MCF 10A (cell line): ENCODE data around the gene SEPTIN1. TPM values are rescaled to one million over a fixed set of nuclear protein-coding genes. Genes with fewer than 3 reads are reported as not detected.

Source experiments
- BruUV-seq: library from RNA; stranded (reverse); fragments of 400-500 nt; replicated peaks from 2 replicates; lab custom pipeline; 2021; lab: Mats Ljungman, UMichigan
- CTCF ChIA-PET: fragments of 300-600 bp; sonication (Branson Sonifier 250); formaldehyde crosslinking; extraction: SDS; loops from one replicate; lab custom pipeline; 2021; ENCODE audit warnings: antibody characterized with exemption, inconsistent platforms; lab: Yijun Ruan, JAX
- POLR2A ChIA-PET: fragments of 300-600, 350-650 bp; sonication (Branson Sonifier 250); formaldehyde crosslinking; extraction: SDS; loops from one replicate; lab custom pipeline; 2020; ENCODE audit warnings: antibody characterized with exemption, inconsistent platforms; lab: Yijun Ruan, JAX
- DNase-seq: peaks from one replicate; pipeline ENCODE4 v3.0.0-alpha.2; 2018; ENCODE audit not compliant: unreplicated experiment
- H3K27ac Mint-ChIP-seq: one replicate; pipeline ENCODE4 v1.8.0; 2022; ENCODE audit warnings: mild to moderate bottlenecking, low read depth, mixed read lengths; ENCODE audit not compliant: unreplicated experiment
- H3K27me3 Mint-ChIP-seq: one replicate; pipeline ENCODE4 v1.8.0; 2022; ENCODE audit warnings: mixed read lengths; ENCODE audit not compliant: insufficient read depth, unreplicated experiment
- H3K36me3 Mint-ChIP-seq: one replicate; pipeline ENCODE4 v1.8.0; 2022; ENCODE audit warnings: mild to moderate bottlenecking, moderate library complexity, mixed read lengths; ENCODE audit not compliant: insufficient read depth, unreplicated experiment
- H3K4me1 Mint-ChIP-seq: one replicate; pipeline ENCODE4 v1.8.0; 2022; ENCODE audit warnings: mixed read lengths; ENCODE audit not compliant: insufficient read depth, unreplicated experiment
- H3K4me3 Mint-ChIP-seq: one replicate; pipeline ENCODE4 v1.8.0; 2022; ENCODE audit warnings: mild to moderate bottlenecking, moderate library complexity, mixed read lengths; ENCODE audit not compliant: unreplicated experiment
- H3K9me3 Mint-ChIP-seq: one replicate; pipeline ENCODE4 v1.8.0; 2022; ENCODE audit warnings: mixed read lengths; ENCODE audit not compliant: unreplicated experiment
- CTCF ChIP-seq: fragments of 200-600 bp; IDR thresholded peaks from one replicate; pipeline ENCODE4 v1.8.0; 2022; ENCODE audit warnings: antibody characterized with exemption, mild to moderate bottlenecking; ENCODE audit not compliant: unreplicated experiment
- intact Hi-C: fragments of 100-400 bp; cut with micrococcal nuclease; formaldehyde crosslinking; loops from 2 replicates; pipeline ENCODE4 v1.14.1; 2022
- total RNA-seq: library from RNA; stranded (reverse); gene quantifications from 2 replicates; pipeline ENCODE4 v1.2.3, GENCODE V29; 2022

Gene SEPTIN1
- total RNA-seq, 1 experiment from 2014 or later = 1.7 TPM

- POLR2A ChIA-PET = interaction anchor here (0.6 to 1.4 kb wide), 4 partner anchors 16 to 244 kb away, joined by 3 to 5 read pairs (median 3); partner anchors contain the start of genes FBRS and ZNF785
- Mint-ChIP-seq H3K27ac (no peak overlapping the region), H3K27me3 (no peaks in the 10 kb centered on the region), H3K9me3 (no peaks in the 10 kb centered on the region), H3K36me3 (peaks cover 46% of the 10 kb centered on the region), H3K4me3 (no peak overlapping the region), H3K4me1 (peaks cover 17% of the 10 kb centered on the region)
- intact Hi-C loops = no loop called here
- no TSS peak for BruUV-seq
- TF ChIP-seq CTCF = no peak
- CTCF ChIA-PET = interaction anchor here (0.6 kb wide), 1 partner anchor 623 kb away, joined by 6 read pairs; no protein-coding TSS in a partner anchor
- no peak for DNase-seq
Measured at GRCh38 chr16:30414159-30414558, 31.8 kb upstream of the SEPTIN1 start.

GRCh38 chr16:30413112-30413806, 30.9 kb upstream of the SEPTIN1 start:
- H3K9me3 Mint-ChIP-seq = no peaks in the 10 kb centered on the region
- no peaks in the 10 kb centered on the region for H3K27me3 Mint-ChIP-seq
- BruUV-seq = no TSS peak
- no peak for DNase-seq
- CTCF ChIA-PET = interaction anchor here (0.6 kb wide), 1 partner anchor 51 kb away, joined by 6 read pairs; no protein-coding TSS in a partner anchor
- no peak overlapping the region for H3K4me3 Mint-ChIP-seq
- intact Hi-C loops = no loop called here
- H3K27ac Mint-ChIP-seq = no peak overlapping the region
- POLR2A ChIA-PET = interaction anchor here (0.8 to 1.4 kb wide), 4 partner anchors 17 to 348 kb away, joined by 3 to 5 read pairs (median 3); partner anchors contain the start of genes ALDOA, FBRS and ZNF785
- peaks cover 21% of the 10 kb centered on the region for H3K4me1 Mint-ChIP-seq
- H3K36me3 Mint-ChIP-seq = peaks cover 42% of the 10 kb centered on the region
- no peak for TF ChIP-seq CTCF

GRCh38 chr16:30409125-30410060, 27.0 kb upstream of the SEPTIN1 start:
- ChIA-PET POLR2A (interaction anchor here (0.5 to 6.0 kb wide), 15 partner anchors 8 to 201 kb away, joined by 3 to 66 read pairs (median 3); partner anchors contain the start of genes DCTPP1, ZNF48 and ZNF689), CTCF (interaction anchor here (0.5 to 2.8 kb wide), 32 partner anchors 8 to 378 kb away, joined by 3 to 13 read pairs (median 4); partner anchors contain the start of genes DCTPP1, MYL11, TBX6 and ZNF48)
- Mint-ChIP-seq H3K27me3 (peaks cover 3% of the 10 kb centered on the region), H3K36me3 (peaks cover 28% of the 10 kb centered on the region), H3K9me3 (no peaks in the 10 kb centered on the region), H3K4me3 (no peak overlapping the region), H3K4me1 (peaks cover 21% of the 10 kb centered on the region), H3K27ac (no peak overlapping the region)
- TF ChIP-seq CTCF = peak; percentile 93
- BruUV-seq = no TSS peak
- DNase-seq = peak; percentile 91
- intact Hi-C loops = loop anchor here (2.0 to 10.0 kb wide), 3 partner anchors 41 to 315 kb away; partner anchors contain the start of genes MAPK3, TBX6 and YPEL3
